Neuronal stem cell (in vitro differentiated cells): ENCODE data around the gene LETMD1. TPM values are rescaled to one million over a fixed set of nuclear protein-coding genes. Genes with fewer than 3 reads are reported as not detected.

Source experiments
- DNase-seq: peaks from one replicate; pipeline ENCODE4 v3.0.0-alpha.2; 2013; ENCODE audit warnings: low spot score
- H2AFZ ChIP-seq: one replicate; pipeline ENCODE4 v1.6.1; 2013; ENCODE audit warnings: mild to moderate bottlenecking, low read length, inconsistent platforms
- H2AK5ac ChIP-seq: 2 replicates; pipeline ENCODE4 v1.6.1; 2013; ENCODE audit warnings: low read depth, mild to moderate bottlenecking, inconsistent platforms, low read length, moderate library complexity, mixed read lengths
- H2BK120ac ChIP-seq: 2 replicates; pipeline ENCODE4 v1.6.1; 2013; ENCODE audit warnings: low read depth, mild to moderate bottlenecking, inconsistent platforms, low read length, moderate library complexity, mixed read lengths
- H2BK12ac ChIP-seq: one replicate; pipeline ENCODE4 v1.6.1; 2013; ENCODE audit warnings: low read length, inconsistent platforms
- H2BK15ac ChIP-seq: 2 replicates; pipeline ENCODE4 v1.6.1; 2013; ENCODE audit warnings: mild to moderate bottlenecking, low read length, inconsistent platforms, mixed read lengths
- H2BK5ac ChIP-seq: one replicate; pipeline ENCODE4 v1.6.1; 2013; ENCODE audit warnings: inconsistent platforms, mild to moderate bottlenecking, low read length, moderate library complexity
- H3K14ac ChIP-seq: one replicate; pipeline ENCODE4 v1.6.1; 2013; ENCODE audit warnings: low read length, inconsistent platforms
- H3K18ac ChIP-seq: 2 replicates; pipeline ENCODE4 v1.6.1; 2013; ENCODE audit warnings: low read length, inconsistent platforms
- H3K23ac ChIP-seq: 2 replicates; pipeline ENCODE4 v1.6.1; 2013; ENCODE audit warnings: low read depth, mild to moderate bottlenecking, mixed read lengths, low read length, inconsistent platforms; ENCODE audit not compliant: poor library complexity
- H3K27ac ChIP-seq: replicated peaks from 3 replicates; pipeline ENCODE4 v1.5.1; 2013; ENCODE audit warnings: low read length, inconsistent platforms
- H3K27me3 ChIP-seq, 3 experiments: 2 replicates each; pipeline ENCODE4 v1.6.1; 2013; ENCODE audit warnings: low read length in 3 of 3, mild to moderate bottlenecking in 2 of 3, inconsistent platforms in 1 of 3, low read depth in 1 of 3, mixed read lengths in 1 of 3, moderate library complexity in 1 of 3; ENCODE audit not compliant: control insufficient read depth in 3 of 3, insufficient read depth in 3 of 3
- H3K36me3 ChIP-seq, 2 donors: replicated peaks in 1 of 2; 2 replicates each; pipeline ENCODE4 v1.6.1; 2013; ENCODE audit warnings: low read length in 2 of 2; ENCODE audit not compliant: control insufficient read depth in 2 of 2, insufficient read depth in 2 of 2
- H3K4ac ChIP-seq: 2 replicates; pipeline ENCODE4 v1.6.1; 2013; ENCODE audit warnings: inconsistent platforms, mild to moderate bottlenecking, low read length, moderate library complexity
- H3K4me1 ChIP-seq, 2 donors: 1 replicate in 1 of 2; 2 replicates in 1 of 2; pipeline ENCODE4 v1.6.1; 2013; ENCODE audit warnings: low read length in 2 of 2, low read depth in 1 of 2; ENCODE audit not compliant: control insufficient read depth in 2 of 2, insufficient read depth in 1 of 2
- H3K4me2 ChIP-seq: one replicate; pipeline ENCODE4 v1.6.1; 2013; ENCODE audit warnings: mild to moderate bottlenecking, low read length, inconsistent platforms; ENCODE audit not compliant: insufficient read depth, poor library complexity, severe bottlenecking
- H3K4me3 ChIP-seq, 2 donors: 2 replicates each; pipeline ENCODE4 v1.5.1; 2013; ENCODE audit warnings: low read length in 2 of 2, mild to moderate bottlenecking in 2 of 2, inconsistent platforms in 1 of 2, moderate library complexity in 1 of 2
- H3K79me1 ChIP-seq: one replicate; pipeline ENCODE4 v1.6.1; 2013; ENCODE audit warnings: low read depth, mild to moderate bottlenecking, inconsistent platforms, low read length, moderate library complexity
- H3K9ac ChIP-seq: one replicate; pipeline ENCODE4 v1.6.1; 2013; ENCODE audit warnings: mild to moderate bottlenecking, low read depth, low read length, inconsistent platforms; ENCODE audit not compliant: poor library complexity
- H3K9me3 ChIP-seq, 2 donors: replicated peaks in 1 of 2; 2 replicates each; pipeline versions ENCODE3 to v1.6.1; 2013; ENCODE audit warnings: low read length in 2 of 2, mild to moderate bottlenecking in 2 of 2, inconsistent platforms in 1 of 2, low read depth in 1 of 2, mixed read lengths in 1 of 2, moderate library complexity in 1 of 2; ENCODE audit not compliant: control insufficient read depth in 2 of 2, insufficient read depth in 1 of 2
- H4K8ac ChIP-seq: one replicate; pipeline ENCODE4 v1.6.1; 2013; ENCODE audit warnings: low read depth, mild to moderate bottlenecking, inconsistent platforms, low read length, moderate library complexity
- H4K91ac ChIP-seq: one replicate; pipeline ENCODE4 v1.6.1; 2013; ENCODE audit warnings: low read length, low read depth, mild to moderate bottlenecking, inconsistent platforms; ENCODE audit not compliant: poor library complexity
- WGBS, 2 donors: extraction: QIAGEN DNeasy Blood & Tissue Kit; methylation state at CpG; one replicate each; pipeline ENCODE4 v1.1.7; 2013; ENCODE audit warnings: missing lambda C conversion rate in 2 of 2, mixed read lengths in 1 of 2; ENCODE audit not compliant: insufficient read length in 2 of 2, insufficient replicate concordance in 1 of 2; ENCODE audit errors: extremely low coverage in 2 of 2; 5-methylcytosine and 5-hydroxymethylcytosine counted together
- small RNA-seq: library from polyadenylated mRNA; stranded (forward); fragments of <200 nt; extraction: miRNeasy Mini kit (QIAGEN cat#:217004); gene quantifications from one replicate; pipeline ENCODE3, GENCODE V24; 2013; ENCODE audit not compliant: insufficient read depth

Gene LETMD1

DNA sequence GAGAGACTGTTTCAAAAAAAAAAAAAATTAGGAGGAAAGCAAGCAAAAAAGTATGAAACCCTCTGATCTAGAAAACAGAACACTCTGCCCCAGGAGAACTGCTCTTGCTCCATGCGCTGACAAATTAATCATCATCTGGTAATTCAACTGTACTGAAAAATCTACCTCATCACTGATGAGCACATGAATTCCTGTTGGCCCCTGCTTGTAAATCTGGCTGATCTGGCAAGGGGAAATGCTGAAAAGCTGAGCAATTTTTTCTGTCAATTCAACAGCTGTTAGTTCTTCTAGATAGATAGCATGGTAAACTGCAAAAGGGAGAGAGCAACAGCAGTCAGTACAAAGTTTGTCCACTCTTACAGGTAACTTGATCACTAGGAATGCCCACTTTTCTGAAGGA lies 50.5 kb downstream of the LETMD1 start:
- no peaks in the 10 kb centered on the region for H3K9me3 ChIP-seq
- no peak overlapping the region for H3K23ac ChIP-seq
- no CpG with 5 or more reads among the region's 1 CpG for WGBS, 2 donors
- peaks cover 19 to 95% of the 10 kb centered on the region in 2 donors for H3K36me3 ChIP-seq
- H4K91ac ChIP-seq = no peak overlapping the region
- no peak overlapping the region for H3K18ac ChIP-seq
- H4K8ac ChIP-seq = no peak overlapping the region
- no peaks in the 10 kb centered on the region for H3K4me1 ChIP-seq
- DNase-seq = no peak
- no peak overlapping the region for H2BK15ac ChIP-seq
- no peak overlapping the region for H3K4me3 ChIP-seq
- no peak overlapping the region for H3K14ac ChIP-seq
- H2AFZ ChIP-seq = no peak overlapping the region
- no peak overlapping the region for H2AK5ac ChIP-seq
- no peak overlapping the region for H3K4ac ChIP-seq
- H2BK5ac ChIP-seq = no peak overlapping the region
- H3K27me3 ChIP-seq = no peaks in the 10 kb centered on the region
- no peak overlapping the region for H2BK120ac ChIP-seq
- H3K9ac ChIP-seq = no peak overlapping the region
- H3K4me2 ChIP-seq = no peak overlapping the region
- no peaks in the 10 kb centered on the region for H3K79me1 ChIP-seq
- H3K27ac ChIP-seq = no peak overlapping the region
- no peak overlapping the region for H2BK12ac ChIP-seq

DNA sequence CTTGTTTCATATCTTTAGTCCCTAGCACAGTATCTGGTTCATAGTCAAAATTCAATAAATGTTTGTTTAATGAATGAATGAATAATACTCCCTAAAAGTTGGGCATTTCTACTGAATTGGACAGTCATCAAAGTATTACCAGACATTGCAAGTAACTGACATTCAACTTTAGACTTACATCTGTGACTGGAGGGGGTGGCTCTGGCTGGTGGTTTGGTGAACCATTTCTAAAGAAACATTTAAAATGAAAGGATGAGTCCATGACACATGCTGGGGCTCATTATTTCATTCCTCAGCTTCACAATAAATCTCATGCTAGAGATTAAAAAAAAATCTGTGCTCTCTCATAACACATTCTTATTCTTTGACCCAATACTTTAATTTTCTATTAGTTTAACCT lies 55.9 kb downstream of the LETMD1 start:
- no peaks in the 10 kb centered on the region for H3K9me3 ChIP-seq
- no peak overlapping the region for H2AFZ ChIP-seq
- no peak overlapping the region for H3K14ac ChIP-seq
- H3K4me1 ChIP-seq = no peaks in the 10 kb centered on the region
- H2BK5ac ChIP-seq = no peak overlapping the region
- no peak for DNase-seq
- H3K79me1 ChIP-seq = no peaks in the 10 kb centered on the region
- H3K27me3 ChIP-seq = no peaks in the 10 kb centered on the region
- H3K4ac ChIP-seq = no peak overlapping the region
- no peak overlapping the region for H3K4me3 ChIP-seq
- no peak overlapping the region for H2BK120ac ChIP-seq
- no peak overlapping the region for H4K91ac ChIP-seq
- H3K23ac ChIP-seq = no peak overlapping the region
- no peak overlapping the region for H3K4me2 ChIP-seq
- peaks cover 14 to 89% of the 10 kb centered on the region in 2 donors for H3K36me3 ChIP-seq
- H2BK12ac ChIP-seq = no peak overlapping the region
- no peak overlapping the region for H2BK15ac ChIP-seq
- no peak overlapping the region for H4K8ac ChIP-seq
- no peak overlapping the region for H3K27ac ChIP-seq
- no peak overlapping the region for H3K18ac ChIP-seq
- no peak overlapping the region for H3K9ac ChIP-seq
- no peak overlapping the region for H2AK5ac ChIP-seq

DNA sequence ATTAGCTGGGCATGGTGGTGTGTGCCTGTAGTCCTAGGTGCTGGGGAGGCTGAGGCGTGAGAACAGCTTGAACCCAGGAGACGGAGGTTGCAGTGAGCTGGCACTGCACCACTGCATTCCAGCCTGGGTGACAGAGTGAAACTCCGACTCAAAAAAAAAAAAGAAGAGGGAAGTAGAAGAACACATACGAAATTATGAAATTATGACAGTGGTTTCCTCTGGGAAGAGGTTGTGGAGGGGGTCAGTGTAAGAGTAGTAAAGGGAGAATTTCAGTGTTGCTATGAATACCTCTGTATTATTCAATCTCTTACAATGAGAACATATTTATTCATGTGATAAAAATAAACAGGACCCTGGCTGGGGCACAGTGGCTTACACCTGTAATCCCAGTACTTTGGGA lies 60.0 kb downstream of the LETMD1 start:
- no peak overlapping the region for H3K4me2 ChIP-seq
- H3K14ac ChIP-seq = no peak overlapping the region
- no peaks in the 10 kb centered on the region for H3K79me1 ChIP-seq
- no peak overlapping the region for H2AK5ac ChIP-seq
- H2BK12ac ChIP-seq = no peak overlapping the region
- H3K4ac ChIP-seq = no peak overlapping the region
- no CpG with 5 or more reads among the region's 4 CpGs for WGBS, 2 donors
- no peak overlapping the region for H2BK120ac ChIP-seq
- H3K18ac ChIP-seq = no peak overlapping the region
- no peaks in the 10 kb centered on the region for H3K27me3 ChIP-seq
- DNase-seq = no peak
- H3K23ac ChIP-seq = no peak overlapping the region
- H3K36me3 ChIP-seq = peaks cover 12 to 80% of the 10 kb centered on the region in 2 donors
- no peak overlapping the region for H2BK15ac ChIP-seq
- H4K8ac ChIP-seq = no peak overlapping the region
- no peak overlapping the region for H2BK5ac ChIP-seq
- no peak overlapping the region for H3K9ac ChIP-seq
- H3K4me1 ChIP-seq = no peaks in the 10 kb centered on the region
- H4K91ac ChIP-seq = no peak overlapping the region
- no peak overlapping the region for H3K27ac ChIP-seq
- H3K4me3 ChIP-seq = no peak overlapping the region
- H3K9me3 ChIP-seq = no peaks in the 10 kb centered on the region
- no peak overlapping the region for H2AFZ ChIP-seq

Small RNA genes lying within 50 kb of the gene (small RNA-seq; reads per million reads assigned to genes)
- gene RNU6-1273P (not detected), gene RNU6-87P (not detected)
